ENCODE data around the gene GET3. TPM values are rescaled to one million over a fixed set of nuclear protein-coding genes. Genes with fewer than 3 reads are reported as not detected.

GET3 gene
- total RNA-seq, 2 experiments from 2014 or later: 46.4 to 47.2 TPM

- peaks cover 23% of the 10 kb centered on the region for H3K4me1 Mint-ChIP-seq
- no peaks in the 10 kb centered on the region for H3K9me3 Mint-ChIP-seq
- POLR2A ChIA-PET: interaction anchor here (3.4 kb wide), 1 partner anchor 10 kb away, joined by 31 read pairs; no protein-coding TSS in a partner anchor
- no peak for ATAC-seq (ENCODE audit: low read depth)
- DNase-seq: no peak
- no peak overlapping the region for H3K4me3 Mint-ChIP-seq
- peak overlapping the region; percentile 50 for H3K27ac Mint-ChIP-seq
- no peaks in the 10 kb centered on the region for H3K36me3 Mint-ChIP-seq
- H3K27me3 Mint-ChIP-seq: no peaks in the 10 kb centered on the region
These were observed 50.9 kb downstream of the GET3 start for GRCh38 chr19:12788042-12788681.

DNA sequence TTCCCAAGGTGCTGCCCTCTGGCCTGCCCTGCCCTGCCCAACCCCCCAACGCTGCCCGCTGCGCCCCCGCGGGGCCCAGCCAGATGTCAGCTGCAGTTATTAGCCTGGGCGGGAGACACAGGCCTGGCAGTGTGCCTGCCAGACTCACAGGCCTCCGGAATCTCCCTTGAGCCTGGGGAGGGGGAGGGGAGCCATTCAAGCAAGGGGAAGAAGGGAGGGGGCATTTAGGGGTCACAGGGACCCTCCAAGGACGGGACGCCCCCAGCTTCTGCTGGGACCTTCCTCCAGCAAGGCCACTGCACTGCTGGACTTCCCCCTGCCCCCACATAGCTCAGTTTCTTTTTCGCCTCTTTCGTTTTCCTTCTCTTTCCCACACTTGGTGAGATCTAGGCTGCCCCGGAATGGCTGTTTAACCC, 51.4 kb downstream of the GET3 start:
- H3K36me3 Mint-ChIP-seq: peaks cover 1% of the 10 kb centered on the region
- DNase-seq (no peak), ATAC-seq (ENCODE audit: low read depth) (no peak)
- H3K4me1 Mint-ChIP-seq: peaks cover 19% of the 10 kb centered on the region
- no peaks in the 10 kb centered on the region for H3K9me3 Mint-ChIP-seq
- peak overlapping the region; percentile 92 for H3K4me3 Mint-ChIP-seq
- no peaks in the 10 kb centered on the region for H3K27me3 Mint-ChIP-seq
- POLR2A ChIA-PET: interaction anchor here (3.4 kb wide), 1 partner anchor 11 kb away, joined by 31 read pairs; no protein-coding TSS in a partner anchor
- H3K27ac Mint-ChIP-seq: peak overlapping the region; percentile 92

DNA sequence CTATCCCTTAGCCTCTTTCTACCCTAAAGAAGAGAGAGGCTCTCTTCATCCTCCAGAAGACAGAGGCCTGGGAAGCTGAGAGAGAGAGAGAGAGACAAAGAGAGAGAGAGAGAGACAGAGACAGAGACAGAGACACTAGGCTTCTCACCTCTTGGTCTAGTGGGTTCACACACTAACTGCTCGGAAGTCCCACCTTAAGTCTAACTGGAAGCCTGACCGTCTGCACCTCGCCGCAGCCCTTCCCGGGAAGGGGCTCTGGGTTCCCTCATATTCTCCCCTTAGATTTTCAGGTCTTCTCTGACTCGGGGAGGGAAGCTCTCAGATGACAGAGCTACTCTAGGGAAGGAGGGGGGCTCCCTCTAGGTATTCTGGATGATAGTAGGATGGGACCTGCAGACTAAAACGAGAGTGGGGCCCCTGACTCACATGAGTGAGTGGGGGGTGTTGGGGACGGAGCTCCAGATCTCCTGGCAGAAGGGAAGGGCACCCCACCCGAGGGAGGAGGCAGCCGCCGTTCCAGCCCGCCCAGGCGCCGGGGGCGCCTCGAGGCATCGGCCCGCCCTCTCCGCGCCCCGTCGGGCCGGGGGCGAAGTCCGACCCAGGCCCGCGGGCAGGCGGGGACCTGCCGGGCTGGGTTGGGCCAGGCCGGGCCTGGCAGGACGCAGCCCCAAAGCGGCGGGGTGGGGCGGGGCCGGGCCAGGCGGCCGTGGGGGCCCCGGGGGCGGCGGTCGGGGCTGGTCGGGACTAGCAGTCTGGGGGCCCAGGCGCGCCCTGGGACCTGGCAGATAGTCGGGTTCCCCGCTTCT, 52.0 kb downstream of the GET3 start:
- DNase-seq: no peak
- no peaks in the 10 kb centered on the region for H3K27me3 Mint-ChIP-seq
- peak overlapping the region; percentile 92 for H3K27ac Mint-ChIP-seq
- POLR2A ChIA-PET: interaction anchor here (3.4 kb wide), 1 partner anchor 12 kb away, joined by 31 read pairs; no protein-coding TSS in a partner anchor
- peaks cover 1% of the 10 kb centered on the region for H3K36me3 Mint-ChIP-seq
- peaks cover 22% of the 10 kb centered on the region for H3K4me1 Mint-ChIP-seq
- H3K4me3 Mint-ChIP-seq: peak overlapping the region; percentile 94
- ATAC-seq (ENCODE audit: low read depth): no peak
- no peaks in the 10 kb centered on the region for H3K9me3 Mint-ChIP-seq

DNA sequence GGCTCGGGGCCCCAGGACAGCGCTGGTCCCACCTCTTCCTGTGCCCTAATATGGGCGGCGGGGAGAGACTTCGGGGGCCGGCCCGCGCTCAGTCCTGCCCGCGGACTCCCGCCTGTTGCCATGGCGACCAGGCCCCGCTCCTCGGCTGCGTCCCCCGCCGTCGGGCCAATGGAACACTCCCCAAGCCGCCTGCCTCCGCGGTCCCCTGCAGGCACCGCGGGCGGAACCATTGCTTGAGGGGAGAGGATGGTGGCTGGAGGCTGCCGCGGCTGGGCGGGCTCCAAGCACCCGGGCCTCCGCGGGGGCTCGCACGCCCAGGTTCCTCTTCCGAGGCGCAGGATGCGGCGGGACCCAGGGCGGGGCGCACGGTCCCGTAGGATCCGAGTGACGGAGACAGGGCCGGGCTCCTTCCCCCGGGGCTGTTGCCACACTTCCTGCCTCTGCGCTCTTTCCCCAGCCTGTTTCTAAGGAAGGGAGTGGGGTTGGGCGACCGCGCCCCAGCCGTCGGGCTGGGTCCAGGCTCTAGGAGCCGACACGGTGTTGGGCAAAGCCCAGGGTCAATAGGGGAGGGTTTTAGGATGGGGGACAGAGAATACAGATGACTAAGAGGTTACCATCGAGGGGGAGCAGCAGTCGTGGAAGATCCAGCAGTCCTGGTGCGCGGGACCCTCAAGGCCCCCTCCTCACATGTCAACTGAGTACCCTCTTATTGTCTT, 52.8 kb downstream of the GET3 start:
- Mint-ChIP-seq H3K36me3 (peaks cover 1% of the 10 kb centered on the region), H3K27me3 (no peaks in the 10 kb centered on the region), H3K4me1 (peaks cover 28% of the 10 kb centered on the region), H3K9me3 (no peaks in the 10 kb centered on the region), H3K27ac (peak overlapping the region; percentile 95), H3K4me3 (peak overlapping the region; percentile 94)
- POLR2A ChIA-PET: interaction anchor here (0.6 to 9.6 kb wide), 5 partner anchors 10 to 91 kb away, joined by 4 to 361 read pairs (median 30); partner anchors contain the start of genes PRDX2 and THSD8
- ATAC-seq (ENCODE audit: low read depth): peak; percentile 51
- peak; percentile 98 for DNase-seq

GRCh38 chr19:12790628-12791344, 53.5 kb downstream of the GET3 start:
- peak overlapping the region; percentile 95 for H3K27ac Mint-ChIP-seq
- H3K27me3 Mint-ChIP-seq: no peaks in the 10 kb centered on the region
- H3K4me3 Mint-ChIP-seq: peak overlapping the region; percentile 94
- ATAC-seq (ENCODE audit: low read depth): no peak
- POLR2A ChIA-PET: interaction anchor here (0.5 to 9.6 kb wide), 19 partner anchors 11 to 628 kb away, joined by 3 to 361 read pairs (median 10); partner anchors contain the start of genes DHPS, GCDH, GET3 and PRDX2
- H3K36me3 Mint-ChIP-seq: peaks cover 1% of the 10 kb centered on the region
- no peaks in the 10 kb centered on the region for H3K9me3 Mint-ChIP-seq
- peaks cover 30% of the 10 kb centered on the region for H3K4me1 Mint-ChIP-seq
- DNase-seq: no peak

DNA sequence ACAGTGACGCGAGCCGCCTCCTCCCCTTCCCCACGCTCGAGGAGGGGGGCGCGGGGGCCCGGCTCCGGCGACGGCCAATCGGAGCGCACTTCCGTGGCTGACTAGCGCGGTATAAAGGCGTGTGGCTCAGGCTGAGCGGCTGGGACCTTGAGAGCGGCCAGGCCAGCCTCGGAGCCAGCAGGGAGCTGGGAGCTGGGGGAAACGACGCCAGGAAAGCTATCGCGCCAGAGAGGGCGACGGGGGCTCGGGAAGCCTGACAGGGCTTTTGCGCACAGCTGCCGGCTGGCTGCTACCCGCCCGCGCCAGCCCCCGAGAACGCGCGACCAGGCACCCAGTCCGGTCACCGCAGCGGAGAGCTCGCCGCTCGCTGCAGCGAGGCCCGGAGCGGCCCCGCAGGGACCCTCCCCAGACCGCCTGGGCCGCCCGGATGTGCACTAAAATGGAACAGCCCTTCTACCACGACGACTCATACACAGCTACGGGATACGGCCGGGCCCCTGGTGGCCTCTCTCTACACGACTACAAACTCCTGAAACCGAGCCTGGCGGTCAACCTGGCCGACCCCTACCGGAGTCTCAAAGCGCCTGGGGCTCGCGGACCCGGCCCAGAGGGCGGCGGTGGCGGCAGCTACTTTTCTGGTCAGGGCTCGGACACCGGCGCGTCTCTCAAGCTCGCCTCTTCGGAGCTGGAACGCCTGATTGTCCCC, 54.2 kb downstream of the GET3 start, which contains the start of gene JUNB:
Gene JUNB, plus strand, starts transcription at position 142 of the 706 bp plus-strand sequence. Its CDS starts 286 bp downstream, at position 428.
- Mint-ChIP-seq H3K36me3 (peaks cover 1% of the 10 kb centered on the region), H3K27me3 (no peaks in the 10 kb centered on the region), H3K4me3 (peak within 1 kb of the TSS; percentile 94), H3K4me1 (peaks cover 37% of the 10 kb centered on the region), H3K27ac (peak within 1 kb of the TSS; percentile 96), H3K9me3 (no peaks in the 10 kb centered on the region)
- DNase-seq (peak; percentile 97), ATAC-seq (ENCODE audit: low read depth) (peak; percentile 42)
- POLR2A ChIA-PET: interaction anchor here (0.5 to 9.6 kb wide), 23 partner anchors 10 to 629 kb away, joined by 3 to 361 read pairs (median 6); partner anchors contain the start of genes DHPS, GCDH, GET3 and PRDX2

- H3K36me3 Mint-ChIP-seq: peaks cover 1% of the 10 kb centered on the region
- peak overlapping the region; percentile 96 for H3K27ac Mint-ChIP-seq
- peaks cover 37% of the 10 kb centered on the region for H3K4me1 Mint-ChIP-seq
- H3K27me3 Mint-ChIP-seq: no peaks in the 10 kb centered on the region
- peak; percentile 86 for DNase-seq
- POLR2A ChIA-PET: interaction anchor here (0.6 to 9.6 kb wide), 23 partner anchors 9 to 630 kb away, joined by 3 to 361 read pairs (median 6); partner anchors contain the start of genes DHPS, GCDH, GET3 and PRDX2
- peak overlapping the region; percentile 94 for H3K4me3 Mint-ChIP-seq
- peak; percentile 2 for ATAC-seq (ENCODE audit: low read depth)
- H3K9me3 Mint-ChIP-seq: no peaks in the 10 kb centered on the region
These were observed 55.0 kb downstream of the GET3 start for GRCh38 chr19:12792051-12792852.

GRCh38 chr19:12792853-12793289, 55.6 kb downstream of the GET3 start:
- ATAC-seq (ENCODE audit: low read depth): no peak
- Mint-ChIP-seq H3K9me3 (no peaks in the 10 kb centered on the region), H3K27me3 (no peaks in the 10 kb centered on the region), H3K36me3 (peaks cover 1% of the 10 kb centered on the region), H3K27ac (peak overlapping the region; percentile 96), H3K4me1 (peaks cover 37% of the 10 kb centered on the region), H3K4me3 (peak overlapping the region; percentile 94)
- DNase-seq: no peak
- POLR2A ChIA-PET: interaction anchor here (0.6 to 9.6 kb wide), 21 partner anchors 8 to 566 kb away, joined by 3 to 361 read pairs (median 7); partner anchors contain the start of genes DHPS, GET3, PRDX2 and RNASEH2A

GRCh38 chr19:12793290-12794195, 56.2 kb downstream of the GET3 start:
- Mint-ChIP-seq H3K27ac (peak overlapping the region; percentile 96), H3K4me1 (peaks cover 35% of the 10 kb centered on the region), H3K27me3 (no peaks in the 10 kb centered on the region), H3K9me3 (no peaks in the 10 kb centered on the region), H3K4me3 (peak overlapping the region; percentile 94), H3K36me3 (peaks cover 1% of the 10 kb centered on the region)
- POLR2A ChIA-PET: interaction anchor here (0.6 to 9.6 kb wide), 16 partner anchors 8 to 172 kb away, joined by 3 to 361 read pairs (median 12); partner anchors contain the start of genes DHPS, GET3, PRDX2 and RNASEH2A
- DNase-seq (peak; percentile 97), ATAC-seq (ENCODE audit: low read depth) (peak; percentile 28)

DNA sequence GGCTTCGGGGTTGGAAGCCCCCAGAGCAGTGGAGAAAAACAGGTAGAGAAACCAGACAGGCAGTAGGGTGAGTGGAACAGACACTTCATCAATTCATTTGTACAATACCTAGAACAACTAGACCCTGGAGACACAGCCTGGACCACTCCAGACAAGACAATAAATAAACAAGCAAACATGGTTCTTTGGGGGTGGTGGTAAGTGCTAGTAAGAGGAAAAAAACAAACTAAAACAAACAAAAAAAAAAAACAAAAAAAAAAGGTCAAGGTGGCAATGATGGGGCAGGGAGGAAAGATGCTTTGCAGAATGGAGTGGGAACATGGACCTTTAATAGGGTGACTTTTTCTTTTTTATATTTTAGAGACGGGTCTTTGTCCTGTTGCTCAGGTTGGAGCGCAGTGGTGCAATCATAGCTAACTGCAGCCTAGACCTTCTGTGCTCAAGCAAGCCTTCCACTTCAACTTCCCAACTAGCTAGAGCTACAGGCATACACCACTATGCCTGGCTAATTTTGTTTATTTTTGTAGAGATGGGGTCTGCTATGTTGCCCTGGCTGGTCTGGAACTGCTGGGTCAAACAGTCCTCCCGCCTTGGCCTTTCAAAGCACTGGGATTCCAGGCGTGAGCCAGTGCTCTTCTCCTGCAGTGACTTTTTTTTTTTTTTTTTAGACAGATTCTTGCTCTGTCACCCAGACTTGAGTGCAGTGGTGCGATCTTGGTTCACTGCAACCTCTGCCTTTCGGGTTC, 57.1 kb downstream of the GET3 start:
- Mint-ChIP-seq H3K27ac (peak overlapping the region; percentile 87), H3K4me3 (peak overlapping the region; percentile 76), H3K4me1 (peaks cover 30% of the 10 kb centered on the region), H3K27me3 (no peaks in the 10 kb centered on the region), H3K36me3 (peaks cover 1% of the 10 kb centered on the region), H3K9me3 (no peaks in the 10 kb centered on the region)
- DNase-seq (no peak), ATAC-seq (ENCODE audit: low read depth) (no peak)
- POLR2A ChIA-PET: interaction anchor here (0.6 to 9.6 kb wide), 9 partner anchors 15 to 353 kb away, joined by 3 to 361 read pairs (median 10); partner anchors contain the start of gene GET3

Measured in activated naive CD8-positive, alpha-beta T cell treated with anti-CD3 and anti-CD28 coated beads, Interleukin-2, amount 10 ng/mL, durations not matched to agents 7 days and 5 days (primary cell).